HG03280 (cell line): ENCODE results near the gene ARL5C.

ENCODE experiments used
- ATAC-seq: cut with Tn5 transposase; IDR thresholded peaks from one replicate; pipeline ENCODE4 v1.9.1; 2021; ENCODE audit warnings: mild to moderate bottlenecking, moderate library complexity; ENCODE audit not compliant: unreplicated experiment

The ARL5C gene, protein sequence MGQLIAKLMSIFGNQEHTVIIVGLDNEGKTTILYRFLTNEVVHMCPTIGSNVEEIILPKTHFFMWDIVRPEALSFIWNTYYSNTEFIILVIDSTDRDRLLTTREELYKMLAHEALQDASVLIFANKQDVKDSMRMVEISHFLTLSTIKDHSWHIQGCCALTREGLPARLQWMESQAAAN

DNA sequence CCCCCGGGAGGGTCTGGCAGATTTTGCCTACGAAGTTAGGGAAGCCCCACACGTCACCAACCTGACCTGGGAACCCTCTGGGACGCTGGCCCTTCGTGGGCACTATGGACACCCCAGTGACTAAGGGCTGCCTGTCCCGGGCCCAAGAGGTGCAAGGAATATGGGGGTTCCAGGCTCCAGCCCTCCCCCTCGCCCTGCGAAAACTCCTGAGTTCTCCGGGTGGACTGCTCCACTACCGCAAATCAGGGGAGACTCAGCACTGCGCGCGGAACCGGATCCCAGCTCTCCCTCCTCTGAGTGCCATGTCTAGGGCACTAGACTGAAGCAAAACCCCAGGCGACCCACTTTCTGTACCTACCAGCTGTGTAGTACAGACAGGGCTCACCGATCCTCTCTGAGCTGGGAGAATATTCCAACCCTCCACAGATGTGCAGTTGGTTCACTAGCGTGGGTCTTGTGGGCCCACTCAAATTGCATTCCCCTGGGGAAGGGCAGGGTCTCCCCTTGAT, at the start of gene ARL5C:
Gene ARL5C, minus strand, starts transcription at position 321 of the 509 bp plus-strand sequence. CDS start 401 bp downstream, outside the sequence.
- ATAC-seq: no peak

DNA sequence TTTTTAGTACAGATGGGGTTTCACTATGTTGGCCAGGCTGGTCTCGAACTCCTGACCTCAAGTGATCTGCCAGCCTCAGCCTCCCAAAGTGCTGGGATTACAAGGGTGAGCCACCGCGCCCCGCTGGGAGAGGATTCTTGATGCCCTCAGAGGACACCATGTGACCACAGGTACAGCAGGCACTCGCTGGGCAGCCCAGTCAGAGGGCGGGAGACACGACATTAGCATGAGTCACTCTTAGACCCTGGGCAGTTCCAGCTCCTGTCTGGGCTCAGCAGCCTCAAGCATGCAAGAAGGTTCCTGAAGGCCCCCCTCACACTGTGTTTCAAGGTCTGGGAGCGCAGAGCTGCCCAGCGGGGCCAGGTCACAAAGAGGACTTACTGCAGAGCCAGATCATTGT, 47.9 kb upstream of the ARL5C start:
- ATAC-seq: no peak

DNA sequence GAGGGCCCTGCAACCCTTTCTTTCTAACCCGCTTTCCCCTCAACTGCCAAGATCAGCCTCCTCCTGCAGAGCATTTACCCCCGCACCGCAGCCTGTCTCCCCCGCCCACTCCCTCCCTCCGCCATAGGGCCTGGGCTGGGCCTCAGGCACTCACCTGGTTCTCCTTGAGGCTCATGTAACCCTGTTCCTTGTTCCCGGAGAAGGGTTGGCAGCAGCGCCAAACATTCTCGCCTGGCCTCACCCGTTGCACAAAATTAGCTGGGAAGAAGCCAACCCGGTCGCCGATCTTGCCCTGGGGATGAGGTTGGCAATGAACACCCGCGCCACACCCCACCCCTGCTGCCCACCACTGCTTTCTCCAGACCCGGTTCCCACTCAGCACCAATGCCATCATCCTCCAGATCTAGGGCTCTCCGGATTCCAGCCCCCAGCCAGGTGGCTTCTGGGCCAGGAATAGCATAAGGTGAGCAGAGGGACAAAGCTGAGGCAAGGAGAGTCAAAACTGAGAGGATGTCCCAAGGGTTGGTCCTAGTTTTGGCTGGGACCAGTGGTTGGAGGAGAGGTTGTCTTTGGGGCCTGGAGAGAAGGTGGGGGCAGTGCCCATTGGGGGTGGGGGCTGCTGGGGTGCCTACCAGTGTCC, 47.0 kb upstream of the ARL5C start:
- ATAC-seq: no peak

DNA sequence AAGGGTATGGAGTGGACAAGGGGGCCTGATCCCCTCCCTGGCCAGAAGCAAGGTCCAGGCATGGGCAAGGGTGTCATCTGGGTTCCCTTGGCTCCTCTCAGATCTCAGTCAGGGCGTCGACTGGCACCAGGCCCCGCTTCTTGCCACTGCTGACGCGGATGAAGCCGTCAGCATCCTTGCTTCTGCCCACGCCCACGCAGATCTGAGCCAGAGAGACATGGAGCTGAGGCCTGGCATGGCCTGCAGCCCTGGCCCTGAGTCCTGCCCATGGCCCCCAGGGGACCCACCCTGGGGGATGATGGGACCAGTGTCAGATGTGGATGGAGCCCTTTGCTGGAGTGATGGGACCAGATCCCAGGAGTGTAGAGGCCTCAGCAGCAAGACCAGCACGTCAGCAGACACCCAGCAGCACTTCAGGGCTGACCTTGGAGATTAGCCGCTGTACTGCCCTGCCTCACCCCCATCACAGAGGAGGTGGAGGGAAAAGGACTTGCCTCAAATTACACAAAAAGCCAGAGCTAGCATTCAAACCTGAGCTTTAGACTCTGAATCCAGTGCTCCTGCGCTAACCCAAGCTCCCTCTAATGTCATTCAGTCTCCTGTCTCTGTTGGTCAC, 46.3 kb upstream of the ARL5C start:
- ATAC-seq: no peak

DNA sequence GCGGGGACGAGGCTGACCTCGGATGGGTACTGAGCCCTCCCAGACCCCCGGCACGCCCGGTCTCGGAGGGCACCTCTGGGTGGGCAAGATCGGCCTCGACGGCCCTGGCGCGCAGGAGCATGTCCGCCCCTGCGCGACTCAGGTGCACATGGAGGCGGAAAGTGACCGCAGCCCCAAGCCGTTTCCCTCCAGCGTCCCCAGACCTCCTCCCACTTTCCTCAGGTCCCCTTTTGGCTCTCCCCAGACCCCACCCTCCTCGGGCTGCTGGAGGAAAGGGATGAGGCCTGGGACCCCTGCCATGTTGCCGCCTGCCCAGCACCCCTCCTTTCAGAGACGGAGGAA, 44.1 kb upstream of the ARL5C start:
- ATAC-seq: no peak

DNA sequence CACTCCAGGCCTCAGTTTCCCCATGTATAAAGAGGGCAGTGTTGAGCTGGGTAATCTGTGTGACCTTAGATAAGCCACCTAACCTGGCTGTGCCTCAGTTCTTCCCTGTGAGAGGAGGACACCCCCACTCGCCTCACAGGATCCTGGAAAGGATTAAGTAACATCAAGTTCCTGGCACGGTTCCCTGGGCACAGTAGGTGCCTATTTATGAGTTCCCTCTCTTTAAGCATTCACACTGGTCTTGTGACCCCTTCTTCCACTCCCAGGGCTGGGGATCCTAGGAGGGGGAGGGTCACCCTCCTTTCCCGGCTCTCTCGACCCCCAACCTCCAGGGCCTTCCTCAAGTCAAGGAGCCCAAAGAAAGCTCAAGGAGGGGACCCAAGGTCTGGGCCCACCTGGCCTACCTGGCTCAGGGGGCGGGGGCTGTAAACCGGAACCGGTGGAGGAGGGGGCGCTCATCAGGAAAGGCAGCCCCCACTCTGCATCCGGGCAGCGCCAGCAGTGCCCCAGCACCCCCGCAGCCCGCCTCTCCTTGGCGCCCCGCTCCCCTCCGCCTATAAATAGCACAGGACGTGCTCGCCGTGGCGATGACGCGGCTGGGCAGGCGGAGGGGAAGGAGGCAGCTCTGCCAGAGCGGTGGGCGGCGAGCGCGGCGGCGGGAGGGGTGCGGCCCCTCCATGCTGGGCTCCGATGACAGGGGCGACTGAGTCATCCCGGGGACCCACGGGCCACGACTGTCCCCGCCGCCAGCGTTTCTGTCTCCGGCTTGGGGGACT, 43.5 kb upstream of the ARL5C start:
- ATAC-seq: no peak

DNA sequence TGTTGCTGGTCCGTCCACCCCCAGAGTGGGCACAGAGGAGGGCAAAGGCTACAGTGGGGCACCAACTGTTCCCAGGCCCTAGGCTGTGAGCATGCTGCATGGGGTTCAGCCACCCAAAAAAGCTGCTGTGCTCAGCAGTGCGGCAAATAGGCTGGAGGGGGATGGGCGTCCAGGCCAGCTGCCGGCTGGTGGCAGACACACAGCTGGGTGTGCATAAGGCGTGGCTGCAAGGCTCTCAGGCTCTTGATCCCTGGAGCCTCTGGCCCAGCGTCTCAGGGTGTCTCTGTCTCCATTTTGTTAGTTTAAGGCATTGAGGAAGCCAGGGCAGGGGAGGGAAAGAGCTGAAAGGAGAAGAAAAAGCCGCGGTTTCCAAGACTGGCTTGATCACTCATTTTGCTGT, 42.9 kb upstream of the ARL5C start:
- no peak for ATAC-seq

DNA sequence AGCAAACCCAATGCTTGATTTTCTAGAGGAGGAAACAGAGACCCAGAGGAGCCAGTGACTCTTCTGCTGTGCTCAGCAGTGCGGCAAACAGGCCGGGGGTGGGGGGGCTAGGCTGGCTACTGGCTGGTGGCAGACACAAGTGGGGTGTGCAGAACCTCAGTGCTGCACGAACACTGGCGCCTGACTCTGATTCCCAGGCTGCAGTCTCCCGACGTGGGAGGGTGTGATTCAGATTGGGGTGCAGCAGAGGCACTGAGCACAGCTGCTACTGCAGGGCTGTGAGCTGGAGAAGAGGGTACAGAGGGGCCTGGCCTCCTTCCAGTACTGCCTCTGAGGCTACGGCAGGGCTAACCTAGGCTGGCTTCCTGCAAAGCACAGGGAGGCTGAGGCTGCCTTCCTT, 42.2 kb upstream of the ARL5C start:
- ATAC-seq: no peak

DNA sequence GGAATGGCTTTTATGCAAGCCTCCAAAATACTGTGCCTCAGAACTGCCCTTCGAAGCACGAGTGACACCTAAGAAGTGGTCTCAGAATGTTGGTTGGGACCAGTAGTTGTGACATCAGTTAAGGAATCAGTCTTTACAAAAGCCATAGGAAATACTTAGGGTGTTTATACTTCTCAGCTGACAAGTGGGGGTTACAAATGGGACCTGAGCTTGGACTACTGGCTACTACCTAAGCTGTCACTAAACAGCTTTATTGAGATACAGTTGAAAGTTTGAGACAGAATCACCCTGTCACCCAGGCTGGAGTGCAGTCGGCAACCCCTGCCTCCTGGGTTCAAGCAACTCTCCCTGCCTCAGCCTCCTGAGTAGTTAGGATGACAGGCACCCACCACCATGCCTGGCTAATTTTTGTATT, 39.2 kb upstream of the ARL5C start:
- ATAC-seq: no peak

DNA sequence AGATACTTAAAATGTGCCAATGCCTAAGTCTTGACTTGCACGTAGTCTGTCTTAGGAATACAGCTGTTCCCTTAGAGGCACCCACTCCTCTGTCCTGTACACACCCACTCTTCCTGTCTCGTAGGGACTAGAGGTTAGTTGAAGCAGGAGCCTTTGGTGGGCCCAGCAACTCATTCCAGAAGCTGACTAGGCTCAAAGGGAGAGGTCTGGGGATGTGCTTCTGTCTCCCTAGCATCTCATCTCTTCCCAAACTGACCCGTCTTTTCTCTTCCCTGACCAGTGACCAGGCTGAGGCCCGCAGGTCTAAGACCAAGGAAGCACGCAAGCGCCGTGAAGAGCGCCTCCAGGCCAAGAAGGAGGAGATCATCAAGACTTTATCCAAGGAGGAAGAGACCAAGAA, 38.3 kb upstream of the ARL5C start:
- ATAC-seq: no peak

DNA sequence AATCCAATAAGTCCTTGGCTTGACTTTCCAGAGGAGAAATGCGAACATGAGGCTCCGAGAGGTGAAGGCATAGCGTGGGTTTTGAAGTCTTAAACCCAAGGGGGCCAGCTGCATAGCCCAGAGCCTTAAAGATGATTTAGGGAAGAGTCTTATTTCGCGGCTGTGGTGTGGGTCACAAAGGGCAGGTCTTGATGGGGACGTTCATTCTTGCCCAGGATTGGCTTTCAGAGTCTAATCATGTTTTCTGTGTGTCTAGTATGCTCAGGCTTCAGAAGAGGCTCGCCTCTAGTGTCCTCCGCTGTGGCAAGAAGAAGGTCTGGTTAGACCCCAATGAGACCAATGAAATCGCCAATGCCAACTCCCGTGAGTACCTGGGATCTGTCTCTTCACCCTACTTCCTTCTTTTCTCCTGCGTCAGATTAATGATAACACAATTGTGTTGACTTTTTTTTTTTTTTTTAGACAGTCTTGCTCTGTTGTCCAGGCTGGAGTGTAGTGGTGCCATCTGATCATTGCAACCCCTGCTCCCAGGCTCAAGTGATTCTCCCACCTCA, 35.1 kb upstream of the ARL5C start:
- ATAC-seq: no peak

DNA sequence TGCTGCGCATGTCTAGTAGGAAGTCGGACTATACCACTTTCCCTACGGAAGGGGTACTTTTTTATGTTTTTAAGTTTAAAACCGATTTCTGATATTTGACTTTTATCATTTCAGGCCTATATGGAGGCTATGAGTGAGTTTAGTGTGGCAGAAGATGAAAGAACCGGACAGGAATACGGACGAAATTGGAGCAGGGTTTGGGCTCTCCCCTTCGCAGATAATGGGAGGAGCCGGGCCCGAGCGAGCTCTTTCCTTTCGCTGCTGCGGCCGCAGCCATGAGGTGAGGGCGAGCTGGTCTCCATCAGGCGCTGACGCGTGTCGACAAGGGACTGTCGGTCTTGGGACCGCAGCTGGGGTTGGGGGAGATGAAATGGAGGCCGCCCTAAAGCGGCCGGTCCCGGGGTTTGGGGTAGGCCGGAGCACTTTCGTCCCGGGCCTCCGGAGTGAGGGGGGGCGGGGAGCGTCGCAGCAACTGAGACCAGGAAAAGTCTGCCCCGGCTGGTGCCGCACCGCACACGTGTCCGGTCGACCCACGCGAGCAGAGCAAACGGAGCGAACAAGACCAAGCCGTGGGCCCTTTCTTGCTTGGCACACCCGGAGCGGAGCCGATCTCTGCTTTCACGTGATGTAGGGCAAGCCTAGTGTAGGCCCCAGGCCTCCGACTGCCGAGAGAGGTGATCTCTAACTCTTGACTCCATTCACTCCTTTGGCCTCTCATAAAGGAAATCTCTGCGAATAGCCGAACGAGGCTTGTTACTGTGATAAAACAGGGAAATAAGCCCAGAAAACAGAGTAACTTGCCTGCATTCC, 34.3 kb upstream of the ARL5C start, which contains the start of gene RPL19:
Gene RPL19, plus strand, starts transcription at position 214 of the 810 bp plus-strand sequence. Its CDS starts 62 bp downstream, at position 276.
- ATAC-seq: peak; percentile 66

DNA sequence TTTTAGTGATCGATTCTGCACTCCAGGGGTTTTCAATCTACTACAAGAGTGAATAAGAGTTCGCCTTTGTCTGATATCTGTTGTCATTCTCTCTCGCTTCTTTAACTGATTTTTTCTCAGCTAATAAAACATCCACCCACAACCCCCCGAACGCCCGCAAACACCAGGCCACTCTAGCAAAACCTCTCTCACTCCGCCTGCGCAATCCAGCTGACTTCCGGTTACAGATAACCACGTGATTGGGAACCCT, 33.8 kb upstream of the ARL5C start:
- ATAC-seq: peak; percentile 64

DNA sequence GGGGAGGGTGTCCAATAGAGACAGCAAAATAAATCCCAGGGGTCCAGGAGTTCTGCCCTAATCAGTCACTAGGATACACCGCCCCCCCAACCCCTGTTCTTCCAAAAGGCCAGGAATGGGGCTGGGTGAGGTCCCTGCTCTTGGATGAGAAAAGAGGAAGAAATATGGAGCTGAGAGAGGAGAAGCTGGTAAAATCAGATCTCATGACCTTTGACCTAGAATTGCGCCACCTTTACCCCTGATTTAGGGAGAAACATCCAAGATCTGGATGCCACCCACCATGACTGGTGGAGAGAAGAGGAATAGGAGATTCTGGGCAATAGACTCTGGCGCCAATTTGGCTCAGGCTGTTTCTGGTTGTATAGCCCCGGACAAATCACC, 32.2 kb upstream of the ARL5C start:
- ATAC-seq: no peak

DNA sequence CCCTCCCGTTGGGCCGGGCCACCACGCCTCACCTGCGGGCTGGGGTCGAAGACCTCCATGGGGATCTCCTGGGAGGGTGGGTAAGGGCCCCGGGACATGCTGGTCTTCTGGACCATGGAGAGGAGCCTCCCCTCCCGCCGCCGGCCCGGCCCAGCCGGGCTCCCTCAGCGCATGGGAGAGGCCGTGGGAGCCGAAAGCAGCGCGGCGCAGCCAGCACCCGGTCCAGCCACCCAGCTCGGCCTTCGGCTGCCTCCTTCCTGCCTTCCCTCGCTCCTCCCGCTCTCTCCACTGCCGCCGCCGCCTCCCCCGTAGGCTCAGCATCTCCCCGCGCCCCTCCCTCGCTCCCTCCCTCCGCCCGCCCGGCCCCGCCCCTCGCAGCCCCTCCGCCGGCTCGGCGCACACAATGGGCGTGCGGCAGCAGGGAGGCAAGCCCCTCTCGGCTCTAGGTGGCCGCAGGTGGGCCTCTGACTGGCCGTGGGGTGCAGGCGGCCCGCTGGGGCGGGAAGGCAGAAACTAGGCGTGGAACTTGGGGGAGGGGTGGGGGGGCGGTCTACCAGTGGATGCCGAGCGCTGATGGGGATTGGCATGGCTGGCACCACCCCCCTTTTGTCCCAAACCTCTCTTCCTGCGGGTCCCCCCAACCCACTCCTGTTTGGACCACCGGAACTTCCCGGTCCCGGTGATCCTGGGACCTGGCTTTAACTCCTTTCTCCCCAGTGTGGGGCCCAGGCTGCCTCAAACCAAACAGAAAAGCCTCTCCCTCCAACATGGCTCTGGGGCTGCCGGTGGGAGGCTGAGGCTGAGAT, 31.6 kb upstream of the ARL5C start, which contains the start of gene CACNB1:
Gene CACNB1, minus strand, starts transcription at position 290 of the 806 bp plus-strand sequence. Its CDS starts 174 bp downstream, at position 116.
- ATAC-seq: no peak

DNA sequence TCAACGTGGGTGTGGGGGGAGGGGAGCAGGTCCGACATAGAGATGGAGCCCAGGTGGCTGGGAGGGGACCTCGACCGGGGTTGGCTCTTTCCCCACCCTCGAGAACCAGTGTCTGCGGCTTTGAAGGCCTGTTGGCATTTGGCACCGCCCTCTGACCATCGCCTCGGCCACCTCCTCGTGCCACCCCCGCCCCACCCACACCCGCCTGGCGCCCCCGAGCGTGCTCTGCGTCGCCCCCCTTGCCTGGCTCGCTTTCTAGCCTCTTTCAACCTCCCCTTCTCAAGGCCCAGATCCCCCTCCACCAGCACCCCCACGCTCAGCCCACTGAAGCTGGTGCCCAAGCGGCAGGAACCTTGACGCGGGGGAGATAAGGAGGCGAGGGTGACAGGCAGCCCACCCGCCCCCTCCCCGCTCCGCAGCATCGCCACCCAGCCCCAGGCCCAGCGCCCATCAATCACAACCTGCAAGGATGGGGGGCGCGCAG, 30.9 kb upstream of the ARL5C start:
- ATAC-seq: no peak

DNA sequence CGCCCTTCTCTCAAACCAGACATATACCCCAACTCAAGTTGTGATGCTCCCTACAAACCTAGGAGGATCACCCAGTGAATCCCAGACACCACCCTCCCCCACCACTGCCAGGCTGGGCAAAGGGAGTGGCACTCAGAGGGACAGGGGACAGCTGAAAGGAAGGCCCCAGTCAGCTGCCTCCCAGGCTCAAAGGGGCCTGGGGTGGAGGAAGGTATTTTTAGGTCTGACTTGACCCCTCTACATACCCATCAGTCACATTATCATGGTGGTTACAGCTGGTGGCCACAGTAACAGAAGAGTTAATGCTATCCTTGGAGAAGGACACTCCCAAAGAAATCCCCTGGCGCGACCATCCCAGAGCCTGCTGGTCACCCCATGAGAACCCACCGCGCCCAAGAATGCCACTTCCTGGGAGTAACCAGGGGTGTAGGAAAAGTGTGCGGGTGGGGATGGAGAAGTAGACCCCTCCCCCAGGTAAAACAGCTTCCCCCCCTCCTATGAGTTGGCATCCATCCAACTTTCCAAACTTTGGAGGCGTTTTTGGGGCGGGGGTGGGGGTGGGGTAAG, 30.4 kb upstream of the ARL5C start:
- ATAC-seq: no peak

DNA sequence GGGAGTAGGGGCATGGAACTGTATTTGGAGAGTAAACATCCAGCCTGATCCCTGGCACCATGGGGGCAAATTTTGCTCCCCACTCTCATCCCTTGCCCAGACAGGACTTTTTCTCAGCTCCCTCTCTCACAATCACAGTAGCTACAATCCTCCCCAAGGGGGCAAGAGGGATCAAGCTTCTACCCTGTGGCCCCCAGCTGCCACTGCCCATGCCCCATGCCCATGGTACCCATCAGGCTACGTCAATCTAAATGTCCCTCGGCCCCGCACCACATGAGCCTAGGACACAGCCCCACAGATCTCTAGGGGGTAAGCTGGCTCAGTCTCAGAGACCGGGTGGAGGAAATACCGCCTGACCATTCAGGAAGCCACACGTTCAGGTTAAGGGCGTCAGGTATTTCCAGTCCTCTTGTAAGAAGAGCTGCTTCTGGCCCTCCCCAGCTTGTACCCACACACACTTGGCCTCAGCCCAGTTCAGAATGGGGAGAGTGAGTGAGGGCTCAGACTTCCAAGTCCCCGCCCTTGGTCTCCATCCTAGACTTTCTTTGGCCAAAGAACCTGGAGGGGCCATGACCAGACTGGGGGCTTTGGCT, 29.7 kb upstream of the ARL5C start:
- ATAC-seq: no peak

DNA sequence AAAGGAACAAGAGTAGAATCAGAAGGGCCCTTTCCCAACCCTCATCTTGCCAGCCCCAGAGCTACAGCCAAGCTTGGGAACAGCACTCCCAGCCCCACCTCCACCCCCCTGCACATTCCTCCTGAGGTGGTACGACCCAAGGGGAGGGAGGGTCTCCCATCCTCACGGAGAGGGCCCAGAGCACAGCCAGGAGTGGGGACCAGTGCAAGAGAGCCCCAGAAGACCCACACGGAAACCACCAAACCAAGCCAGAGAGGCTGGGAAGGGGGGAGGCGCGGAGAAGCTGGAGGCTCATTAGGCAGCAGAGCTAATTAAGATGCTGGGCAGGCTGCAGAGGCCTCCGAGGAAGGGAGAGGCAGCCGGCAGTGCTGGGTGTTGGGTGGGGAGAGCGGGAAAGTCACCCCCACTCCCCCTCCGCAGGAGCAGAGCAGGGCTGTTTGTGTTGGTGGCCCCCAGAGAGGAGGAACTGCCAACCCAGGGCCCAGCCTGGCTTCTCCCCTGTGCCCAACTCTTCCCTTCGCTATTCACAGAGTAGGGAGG, 29.1 kb upstream of the ARL5C start:
- no peak for ATAC-seq
